Smooth muscle cell (in vitro differentiated cells): Measurements from ENCODE around the gene CCNH. TPM values are rescaled to one million over a fixed set of nuclear protein-coding genes. Genes with fewer than 3 reads are reported as not detected.

Experiments used
- DNase-seq: peaks from one replicate; lab custom pipeline; 2025; ENCODE audit not compliant: unreplicated experiment; lab: John Stamatoyannopoulos, UW
- H2AFZ ChIP-seq: fragments of 200-600 bp; sonication (generic); 2 replicates; pipeline ENCODE4 v1.6.0; 2016; ENCODE audit warnings: antibody characterized with exemption, low read depth, mild to moderate bottlenecking
- H3F3A ChIP-seq: fragments of 200-600 bp; sonication (generic); 2 replicates; pipeline ENCODE4 v1.6.0; 2017; ENCODE audit warnings: antibody characterized with exemption, low read depth
- H3K27ac ChIP-seq: fragments of 200-600 bp; sonication (generic); 2 replicates; pipeline ENCODE4 v1.5.1; 2016; ENCODE audit warnings: low read depth, mild to moderate bottlenecking
- H3K27me3 ChIP-seq: fragments of 200-600 bp; sonication (generic); 2 replicates; pipeline ENCODE4 v1.6.1; 2016; ENCODE audit warnings: low read depth, mild to moderate bottlenecking
- H3K36me3 ChIP-seq: fragments of 200-600 bp; sonication (generic); 2 replicates; pipeline ENCODE4 v1.5.1; 2016; ENCODE audit warnings: low read depth
- H3K4me1 ChIP-seq: fragments of 200-600 bp; sonication (generic); 2 replicates; pipeline ENCODE4 v1.5.1; 2016; ENCODE audit warnings: low read depth
- H3K4me2 ChIP-seq: fragments of 200-600 bp; sonication (generic); 2 replicates; pipeline ENCODE4 v1.6.0; 2016; ENCODE audit warnings: mild to moderate bottlenecking
- H3K4me3 ChIP-seq: fragments of 200-600 bp; sonication (generic); 2 replicates; pipeline ENCODE4 v1.5.1; 2016; ENCODE audit warnings: mild to moderate bottlenecking
- H3K79me2 ChIP-seq: fragments of 200-600 bp; sonication (generic); 2 replicates; pipeline ENCODE4 v1.6.0; 2016; ENCODE audit warnings: low read depth, mild to moderate bottlenecking
- H3K9ac ChIP-seq: fragments of 200-600 bp; sonication (generic); 2 replicates; pipeline ENCODE4 v1.6.0; 2016; ENCODE audit warnings: low read depth
- H3K9me3 ChIP-seq: fragments of 200-600 bp; sonication (generic); replicated peaks from 2 replicates; pipeline ENCODE4 v1.5.1; 2016; ENCODE audit warnings: low read depth
- H4K20me1 ChIP-seq: fragments of 200-600 bp; sonication (generic); 2 replicates; pipeline ENCODE4 v1.6.0; 2016; ENCODE audit warnings: low read depth
- WGBS: methylation state at CpG from one replicate; pipeline ENCODE4 v1.1.7; 2016; ENCODE audit warnings: low lambda C conversion rate; 5-methylcytosine and 5-hydroxymethylcytosine counted together
- polyA plus RNA-seq: library from polyadenylated mRNA; unstranded; fragments of >200 nt; fragmentation: Nextera tagmentation; extraction: Ambion mirVana; gene quantifications from 2 replicates; pipeline ENCODE4 v1.2.1, GENCODE V29; 2016
- total RNA-seq: library from RNA; depleted of rRNA; stranded (reverse); fragments of >200 nt; gene quantifications from 2 replicates; pipeline ENCODE4 v1.2.3, GENCODE V29; 2014
- TF ChIP-seq, protein P1 (sequence below): fragments of 200-600 bp; sonication (generic); IDR thresholded peaks from 2 replicates; pipeline ENCODE4 v1.5.1; 2017; ENCODE audit warnings: borderline replicate concordance, mild to moderate bottlenecking, antibody characterized with exemption; ENCODE audit not compliant: insufficient read depth, poor library complexity, severe bottlenecking

Gene CCNH
- total and polyA plus RNA-seq, 2 experiments from 2014 or later, result 33.2 to 96.7 TPM

DNA sequence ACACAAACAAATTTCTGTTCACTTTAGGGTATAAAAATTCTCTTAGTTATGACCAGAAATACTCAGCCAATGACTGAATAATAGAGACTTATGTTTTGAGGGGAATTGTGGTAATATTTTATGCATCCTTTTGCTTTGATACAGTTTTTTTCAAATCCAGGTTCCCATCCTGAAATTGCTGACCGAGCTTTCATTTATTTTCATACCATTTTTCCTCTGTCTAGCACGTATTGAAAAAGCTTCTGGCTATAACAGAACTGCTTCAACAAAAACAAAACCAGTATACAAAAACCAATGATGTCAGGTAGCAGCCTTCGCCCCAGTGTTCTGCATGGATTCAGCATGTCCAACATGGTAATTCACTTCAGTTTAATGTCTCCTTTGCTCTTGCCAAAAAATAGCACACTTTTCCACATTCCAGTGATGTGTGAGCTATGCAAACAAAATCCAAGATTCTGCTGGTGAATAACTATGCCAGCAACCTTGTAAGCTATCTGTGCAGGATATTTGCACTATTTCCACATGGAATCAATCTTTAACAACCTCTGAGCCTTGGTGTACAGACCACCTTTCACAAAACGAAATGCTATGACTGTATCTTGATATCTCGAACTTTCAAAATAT, 22.0 kb downstream of the CCNH start:
- Histone ChIP-seq H2AFZ (no peak overlapping the region), H3K4me2 (no peak overlapping the region), H3K27ac (peak overlapping the region; percentile 77), H4K20me1 (peaks cover 7% of the 10 kb centered on the region), H3K9ac (no peak overlapping the region), H3K79me2 (no peaks in the 10 kb centered on the region), H3K36me3 (peaks cover 51% of the 10 kb centered on the region), H3K9me3 (no peaks in the 10 kb centered on the region), H3K27me3 (no peaks in the 10 kb centered on the region), H3F3A (peaks cover 12% of the 10 kb centered on the region), H3K4me1 (no peaks in the 10 kb centered on the region), H3K4me3 (no peak overlapping the region)
- DNase-seq, result no peak
- TF ChIP-seq, protein P1, sequence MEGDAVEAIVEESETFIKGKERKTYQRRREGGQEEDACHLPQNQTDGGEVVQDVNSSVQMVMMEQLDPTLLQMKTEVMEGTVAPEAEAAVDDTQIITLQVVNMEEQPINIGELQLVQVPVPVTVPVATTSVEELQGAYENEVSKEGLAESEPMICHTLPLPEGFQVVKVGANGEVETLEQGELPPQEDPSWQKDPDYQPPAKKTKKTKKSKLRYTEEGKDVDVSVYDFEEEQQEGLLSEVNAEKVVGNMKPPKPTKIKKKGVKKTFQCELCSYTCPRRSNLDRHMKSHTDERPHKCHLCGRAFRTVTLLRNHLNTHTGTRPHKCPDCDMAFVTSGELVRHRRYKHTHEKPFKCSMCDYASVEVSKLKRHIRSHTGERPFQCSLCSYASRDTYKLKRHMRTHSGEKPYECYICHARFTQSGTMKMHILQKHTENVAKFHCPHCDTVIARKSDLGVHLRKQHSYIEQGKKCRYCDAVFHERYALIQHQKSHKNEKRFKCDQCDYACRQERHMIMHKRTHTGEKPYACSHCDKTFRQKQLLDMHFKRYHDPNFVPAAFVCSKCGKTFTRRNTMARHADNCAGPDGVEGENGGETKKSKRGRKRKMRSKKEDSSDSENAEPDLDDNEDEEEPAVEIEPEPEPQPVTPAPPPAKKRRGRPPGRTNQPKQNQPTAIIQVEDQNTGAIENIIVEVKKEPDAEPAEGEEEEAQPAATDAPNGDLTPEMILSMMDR, result no peak
- WGBS, result 97% methylated on average over 5 of the region's 5 CpGs

GRCh38 chr5:87390075-87390474, 22.7 kb downstream of the CCNH start:
- TF ChIP-seq, protein P1, result no peak
- 100% methylated on average over 3 of the region's 3 CpGs for WGBS
- H3K27ac ChIP-seq, result peak overlapping the region; percentile 1
- no peak overlapping the region for H3K4me2 ChIP-seq
- H3F3A ChIP-seq, result peaks cover 12% of the 10 kb centered on the region
- H3K9me3 ChIP-seq, result no peaks in the 10 kb centered on the region
- H3K79me2 ChIP-seq, result no peaks in the 10 kb centered on the region
- peaks cover 57% of the 10 kb centered on the region for H3K36me3 ChIP-seq
- no peak for DNase-seq
- H3K9ac ChIP-seq, result no peak overlapping the region
- H4K20me1 ChIP-seq, result peaks cover 7% of the 10 kb centered on the region
- H2AFZ ChIP-seq, result no peak overlapping the region
- no peaks in the 10 kb centered on the region for H3K4me1 ChIP-seq
- H3K4me3 ChIP-seq, result no peak overlapping the region
- H3K27me3 ChIP-seq, result no peaks in the 10 kb centered on the region

- TF ChIP-seq, protein P1, result no peak
- no peak overlapping the region for H3K27ac ChIP-seq
- no peaks in the 10 kb centered on the region for H3K4me1 ChIP-seq
- no peak overlapping the region for H3K9ac ChIP-seq
- H3F3A ChIP-seq, result peaks cover 10% of the 10 kb centered on the region
- no peak for DNase-seq
- WGBS, result 95% methylated on average over 14 of the region's 14 CpGs
- peaks cover 5% of the 10 kb centered on the region for H4K20me1 ChIP-seq
- no peak overlapping the region for H3K4me3 ChIP-seq
- no peaks in the 10 kb centered on the region for H3K27me3 ChIP-seq
- no peaks in the 10 kb centered on the region for H3K9me3 ChIP-seq
- no peaks in the 10 kb centered on the region for H3K79me2 ChIP-seq
- H3K36me3 ChIP-seq, result peaks cover 57% of the 10 kb centered on the region
- H3K4me2 ChIP-seq, result no peak overlapping the region
- no peak overlapping the region for H2AFZ ChIP-seq
Measured at GRCh38 chr5:87389296-87390034, 23.3 kb downstream of the CCNH start.
